Right cardiac atrium (tissue), 5 donors: Measurements from ENCODE around the gene RNF38. TPM values are rescaled to one million over a fixed set of nuclear protein-coding genes. Genes with fewer than 3 reads are reported as not detected.
"Not testable (repeated sequence)": the region's sequence is repeated elsewhere in the genome, so short reads cannot be mapped to it uniquely, and the experiment has no call there.

Experiments used
- ATAC-seq, 2 donors: fragments of 200-7000 bp; cut with Tn5 transposase; one replicate each; pipeline versions ENCODE4 v1.8.0 to v1.9.1; 2020; ENCODE audit warnings: moderate library complexity in 2 of 2, mild to moderate bottlenecking in 1 of 2
- DNase-seq, 3 donors: peaks; one replicate each; pipeline ENCODE4 v3.0.0-alpha.2; 2020
- H3K27ac ChIP-seq: one replicate; pipeline ENCODE4 v1.5.1; 2013; ENCODE audit warnings: mild to moderate bottlenecking, low read length, control low read depth, moderate library complexity
- H3K27me3 ChIP-seq: one replicate; pipeline ENCODE4 v1.6.1; 2013; ENCODE audit not compliant: control insufficient read depth, insufficient read depth
- H3K4me1 ChIP-seq: one replicate; pipeline ENCODE4 v1.6.1; 2013; ENCODE audit warnings: low read length; ENCODE audit not compliant: control insufficient read depth, insufficient read depth
- H3K4me3 ChIP-seq: one replicate; pipeline ENCODE4 v1.5.1; 2013; ENCODE audit warnings: low read length, control low read depth
- H3K9me3 ChIP-seq: one replicate; pipeline ENCODE4 v1.6.1; 2013; ENCODE audit warnings: low read length; ENCODE audit not compliant: control insufficient read depth
- WGBS: extraction: QIAGEN DNeasy Blood & Tissue Kit; methylation state at CpG from one replicate; pipeline ENCODE4 v1.1.7; 2013; 5-methylcytosine and 5-hydroxymethylcytosine counted together
- intact Hi-C, 4 donors: fragments of 100-400 bp; cut with DNase I; formaldehyde crosslinking; loops; one replicate each; pipeline versions ENCODE4 v1.11.0 to v1.14.0; 2022 to 2023
- polyA plus RNA-seq: library from polyadenylated mRNA; stranded (reverse); fragments of 200-250 nt; gene quantifications from one replicate; pipeline ENCODE4 v1.2.3, GENCODE V29; 2013
- total RNA-seq, 4 donors: library from RNA; stranded (reverse); fragmentation: NEBNext Ultra II Directional; extraction: Animal tissue kit (Norgen Biotek cat#: 25700); gene quantifications; one replicate each; pipeline ENCODE4 v1.2.1, GENCODE V29; 2021
- donor health status: healthy with polysubstance abuse.
- donor health status: DM: no; HTN: yes; CAD: no.
- donor health status: DM: no; HTN: no; CAD: no.
- donor health status: DM: no; HTN: yes; CAD: no; lungs with severe emphysema.
- donor health status: DM: yes; HTN: yes; CAD: no.

RNF38 gene
- total and polyA plus RNA-seq, 5 donors = 8.8 to 31.8 (median 27.6) TPM

GRCh38 chr9:36437790-36438189, 37.7 kb upstream of the RNF38 start:
- Histone ChIP-seq H3K4me3 (no peak overlapping the region), H3K27me3 (no peaks in the 10 kb centered on the region), H3K9me3 (no peaks in the 10 kb centered on the region), H3K27ac (no peak overlapping the region), H3K4me1 (peaks cover 4% of the 10 kb centered on the region)
- intact Hi-C loops = no loop called here
- no peak for ATAC-seq
- WGBS = 90% methylated on average over 3 of the region's 3 CpGs
- DNase-seq = no peak

GRCh38 chr9:36436909-36437308, 36.8 kb upstream of the RNF38 start:
- Histone ChIP-seq H3K27ac (no peak overlapping the region), H3K27me3 (no peaks in the 10 kb centered on the region), H3K4me1 (peaks cover 3% of the 10 kb centered on the region), H3K9me3 (no peaks in the 10 kb centered on the region), H3K4me3 (no peak overlapping the region)
- intact Hi-C loops = no loop called here
- DNase-seq (peak; percentile 38 to 80 (median 78)), ATAC-seq (peak; percentile 70 to 76)
- WGBS = 30% methylated on average over 2 of the region's 2 CpGs

GRCh38 chr9:36433386-36433785, 33.3 kb upstream of the RNF38 start:
- Histone ChIP-seq H3K27ac (no peak overlapping the region), H3K4me1 (peaks cover 1% of the 10 kb centered on the region), H3K4me3 (no peak overlapping the region), H3K27me3 (no peaks in the 10 kb centered on the region), H3K9me3 (no peaks in the 10 kb centered on the region)
- intact Hi-C loops = no loop called here
- WGBS = 95% methylated on average over 6 of the region's 6 CpGs
- no peak for DNase-seq
- no peak for ATAC-seq

GRCh38 chr9:36431078-36431477, 31.0 kb upstream of the RNF38 start:
- no peak for DNase-seq
- Histone ChIP-seq H3K4me1 (no peaks in the 10 kb centered on the region), H3K27me3 (no peaks in the 10 kb centered on the region), H3K9me3 (no peaks in the 10 kb centered on the region), H3K27ac (no peak overlapping the region), H3K4me3 (no peak overlapping the region)
- intact Hi-C loops = no loop called here
- ATAC-seq = no peak
- 94% methylated on average over 4 of the region's 4 CpGs for WGBS

GRCh38 chr9:36426945-36427344, 26.9 kb upstream of the RNF38 start:
- no peak for ATAC-seq

GRCh38 chr9:36426348-36426747, 26.3 kb upstream of the RNF38 start:
- no peaks in the 10 kb centered on the region for H3K4me1 ChIP-seq
- ATAC-seq (no peak), DNase-seq (no peak)
- H3K4me3 ChIP-seq = no peak overlapping the region
- no peak overlapping the region for H3K27ac ChIP-seq
- no peaks in the 10 kb centered on the region for H3K27me3 ChIP-seq
- intact Hi-C loops = no loop called here
- H3K9me3 ChIP-seq = no peaks in the 10 kb centered on the region
- WGBS = 93% methylated on average over 5 of the region's 5 CpGs

More at GRCh38 chr9:36426945-36427344, 26.9 kb upstream of the RNF38 start:
- Histone ChIP-seq H3K4me1 (no peaks in the 10 kb centered on the region), H3K4me3 (no peak overlapping the region), H3K27me3 (no peaks in the 10 kb centered on the region), H3K27ac (no peak overlapping the region), H3K9me3 (no peaks in the 10 kb centered on the region)
- DNase-seq = no peak
- intact Hi-C loops = no loop called here

GRCh38 chr9:36424289-36425055, 24.4 kb upstream of the RNF38 start:
- WGBS = 75% methylated on average over 8 of the region's 8 CpGs
- ATAC-seq (no peak), DNase-seq (no peak)
- no peaks in the 10 kb centered on the region for H3K4me1 ChIP-seq
- no peaks in the 10 kb centered on the region for H3K27me3 ChIP-seq
- H3K4me3 ChIP-seq = no peak overlapping the region
- intact Hi-C loops = no loop called here
- no peak overlapping the region for H3K27ac ChIP-seq
- no peaks in the 10 kb centered on the region for H3K9me3 ChIP-seq

GRCh38 chr9:36423206-36423605, 23.1 kb upstream of the RNF38 start:
- H3K4me1 ChIP-seq = no peaks in the 10 kb centered on the region
- ATAC-seq (no peak), DNase-seq (no peak)
- no peak overlapping the region for H3K27ac ChIP-seq
- no peaks in the 10 kb centered on the region for H3K9me3 ChIP-seq
- 84% methylated on average over 3 of the region's 3 CpGs for WGBS
- H3K27me3 ChIP-seq = no peaks in the 10 kb centered on the region
- intact Hi-C loops = no loop called here
- no peak overlapping the region for H3K4me3 ChIP-seq

GRCh38 chr9:36416890-36417289, 16.8 kb upstream of the RNF38 start:
- 87% methylated on average over 9 of the region's 9 CpGs for whole genome bisulfite sequencing
- no peak overlapping the region for H3K27ac ChIP-seq
- peak in 1 of 3 donors; percentile 54 for DNase-seq
- no peaks in the 10 kb centered on the region for H3K27me3 ChIP-seq
- ATAC-seq = no peak
- no peaks in the 10 kb centered on the region for H3K9me3 ChIP-seq
- H3K4me1 ChIP-seq = no peaks in the 10 kb centered on the region
- intact Hi-C loops = no loop called here
- H3K4me3 ChIP-seq = no peak overlapping the region

GRCh38 chr9:36415822-36416525, 15.9 kb upstream of the RNF38 start:
- Histone ChIP-seq H3K4me3 (no peak overlapping the region), H3K27ac (no peak overlapping the region), H3K27me3 (no peaks in the 10 kb centered on the region), H3K4me1 (no peaks in the 10 kb centered on the region), H3K9me3 (no peaks in the 10 kb centered on the region)
- 96% methylated on average over 11 of the region's 11 CpGs for WGBS
- DNase-seq = no peak
- no peak for ATAC-seq
- intact Hi-C loops = no loop called here

- intact Hi-C loops, DNase-seq, H3K9me3 ChIP-seq, H3K27ac ChIP-seq, H3K4me3 ChIP-seq, ATAC-seq, H3K27me3 ChIP-seq, H3K4me1 ChIP-seq: not testable (repeated sequence)
- WGBS = 94% methylated on average over 3 of the region's 3 CpGs
These were observed 11.3 kb upstream of the RNF38 start for GRCh38 chr9:36411410-36411809.
